Tibial nerve (tissue), 3 donors: ENCODE data around the gene SLC38A3.

Experiments
- POLR2A ChIP-seq, 2 donors: fragments of 450-650 bp; IDR thresholded peaks; one replicate each; pipeline ENCODE4 v1.6.1; 2017; ENCODE audit warnings: antibody characterized with exemption in 2 of 2, mild to moderate bottlenecking in 2 of 2, moderate library complexity in 2 of 2
- TF ChIP-seq, protein P1 (sequence below), 5 experiments: fragments of 200-600 bp in 3 of 5; fragments of 450-650 bp in 2 of 5; sonication (generic) in 3 of 5; IDR thresholded peaks; one replicate each; pipeline ENCODE4 v1.5.1; 2016 to 2019; ENCODE audit warnings: antibody characterized with exemption in 5 of 5, mild to moderate bottlenecking in 3 of 5, moderate library complexity in 2 of 5

DNA sequence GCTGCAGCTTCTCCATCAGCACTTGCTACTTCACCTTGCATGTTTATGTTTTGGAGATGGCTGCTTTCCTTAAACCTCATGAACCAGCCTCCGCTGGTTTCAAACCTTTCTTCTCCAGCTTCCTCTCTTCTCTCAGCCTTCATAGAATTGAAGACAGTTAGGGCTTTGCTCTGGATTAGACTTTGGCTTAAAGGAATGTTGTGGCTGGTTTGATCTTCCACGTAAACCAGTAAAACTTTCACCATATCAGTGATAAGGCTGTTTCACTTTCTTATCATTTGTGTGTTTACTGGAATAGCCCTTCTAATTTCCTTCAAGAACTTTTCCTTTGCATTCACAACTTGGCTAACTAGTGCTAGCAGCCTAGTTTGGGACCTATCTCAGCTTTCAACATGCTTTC, 25.4 kb upstream of the SLC38A3 start:
- TF ChIP-seq, protein P1, sequence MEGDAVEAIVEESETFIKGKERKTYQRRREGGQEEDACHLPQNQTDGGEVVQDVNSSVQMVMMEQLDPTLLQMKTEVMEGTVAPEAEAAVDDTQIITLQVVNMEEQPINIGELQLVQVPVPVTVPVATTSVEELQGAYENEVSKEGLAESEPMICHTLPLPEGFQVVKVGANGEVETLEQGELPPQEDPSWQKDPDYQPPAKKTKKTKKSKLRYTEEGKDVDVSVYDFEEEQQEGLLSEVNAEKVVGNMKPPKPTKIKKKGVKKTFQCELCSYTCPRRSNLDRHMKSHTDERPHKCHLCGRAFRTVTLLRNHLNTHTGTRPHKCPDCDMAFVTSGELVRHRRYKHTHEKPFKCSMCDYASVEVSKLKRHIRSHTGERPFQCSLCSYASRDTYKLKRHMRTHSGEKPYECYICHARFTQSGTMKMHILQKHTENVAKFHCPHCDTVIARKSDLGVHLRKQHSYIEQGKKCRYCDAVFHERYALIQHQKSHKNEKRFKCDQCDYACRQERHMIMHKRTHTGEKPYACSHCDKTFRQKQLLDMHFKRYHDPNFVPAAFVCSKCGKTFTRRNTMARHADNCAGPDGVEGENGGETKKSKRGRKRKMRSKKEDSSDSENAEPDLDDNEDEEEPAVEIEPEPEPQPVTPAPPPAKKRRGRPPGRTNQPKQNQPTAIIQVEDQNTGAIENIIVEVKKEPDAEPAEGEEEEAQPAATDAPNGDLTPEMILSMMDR (IDR thresholded peaks at IDR 0.05) = no peak
- TF ChIP-seq POLR2A (IDR thresholded peaks at IDR 0.05) = no peak
